GM12878 (cell line): Measurements from ENCODE around the gene SCGB1A1. TPM values are rescaled to one million over a fixed set of nuclear protein-coding genes. Genes with fewer than 3 reads are reported as not detected.

ENCODE experiments used
- ATAC-seq: fragments of 200-7000 bp; cut with Tn5 transposase; 3 replicates; pipeline ENCODE4 v1.9.1; 2020; ENCODE audit warnings: mild to moderate bottlenecking, moderate library complexity
- BruUV-seq: library from RNA; stranded (reverse); fragments of 400-500 nt; replicated peaks from 2 replicates; lab custom pipeline; 2021; lab: Mats Ljungman, UMichigan
- CTCF ChIA-PET: fragments of 300-600 bp; sonication (Branson Sonifier 250); formaldehyde crosslinking; extraction: SDS; loops from one replicate; lab custom pipeline; 2021; ENCODE audit warnings: inconsistent platforms; lab: Yijun Ruan, JAX
- POLR2A ChIA-PET: fragments of 350-600 bp; formaldehyde crosslinking; extraction: SDS; loops from one replicate; lab custom pipeline; 2021; ENCODE audit warnings: inconsistent platforms; lab: Charles Lee
- RAD21 ChIA-PET: fragments of 300-600 bp; sonication (Branson Sonifier 250); formaldehyde crosslinking; loops from one replicate; lab custom pipeline; 2023; ENCODE audit warnings: antibody characterized with exemption; ENCODE audit not compliant: unreplicated experiment; lab: Charles Lee
- SMC1A ChIA-PET: fragments of 300-600 bp; sonication (Branson Sonifier 250); formaldehyde crosslinking; loops from one replicate; lab custom pipeline; 2023; ENCODE audit not compliant: unreplicated experiment, uncharacterized antibody; lab: Charles Lee
- DNase-seq: peaks from one replicate; pipeline ENCODE4 v3.0.0-alpha.2; 2011; ENCODE audit warnings: low read depth, low spot score
- FAIRE-seq: peaks from 3 replicates; lab custom pipeline; 2011; peaks lifted over from hg19 to GRCh38; lab: Jason Lieb, UNC
- H2AFZ ChIP-seq: 2 replicates; pipeline ENCODE4 v1.6.0; 2011; ENCODE audit warnings: low read depth, low read length, control low read depth; ENCODE audit not compliant: control insufficient read depth
- H3K27ac ChIP-seq: 2 replicates; pipeline ENCODE4 v1.5.1; 2011; ENCODE audit warnings: control low read depth; ENCODE audit not compliant: control insufficient read depth, insufficient read depth
- H3K27me3 ChIP-seq, 2 experiments: replicated peaks in 1 of 2; 2 replicates each; pipeline versions ENCODE4 v1.6.0 to v1.6.1; 2011; ENCODE audit warnings: low read length in 1 of 2; ENCODE audit not compliant: control insufficient read depth in 2 of 2, insufficient read depth in 2 of 2
- H3K36me3 ChIP-seq, 2 experiments: 2 replicates each; pipeline ENCODE4 v1.5.1; 2011; ENCODE audit warnings: low read length in 1 of 2; ENCODE audit not compliant: control insufficient read depth in 2 of 2, insufficient read depth in 2 of 2
- H3K4me1 ChIP-seq: 2 replicates; pipeline ENCODE4 v1.6.1; 2011; ENCODE audit warnings: mild to moderate bottlenecking, low read length, moderate library complexity, mixed read lengths; ENCODE audit not compliant: control insufficient read depth, insufficient read depth
- H3K4me2 ChIP-seq: 2 replicates; pipeline ENCODE4 v1.6.0; 2011; ENCODE audit warnings: control low read depth; ENCODE audit not compliant: control insufficient read depth, insufficient read depth
- H3K4me3 ChIP-seq: fragments of 200-600 bp; sonication (generic); 2 replicates; pipeline ENCODE4 v1.5.1; 2016
- H3K79me2 ChIP-seq: 2 replicates; pipeline ENCODE4 v1.6.0; 2011; ENCODE audit warnings: low read length; ENCODE audit not compliant: control insufficient read depth, insufficient read depth
- H3K9ac ChIP-seq: 2 replicates; pipeline ENCODE4 v1.8.0; 2011; ENCODE audit warnings: low read length, control low read depth, mixed read lengths; ENCODE audit not compliant: control insufficient read depth, insufficient read depth
- H3K9me3 ChIP-seq: replicated peaks from 3 replicates; pipeline ENCODE4 v1.5.1; 2011; ENCODE audit warnings: mild to moderate bottlenecking, low read length; ENCODE audit not compliant: control insufficient read depth, insufficient read depth
- H4K20me1 ChIP-seq: 2 replicates; pipeline ENCODE4 v1.6.0; 2011; ENCODE audit not compliant: control insufficient read depth, insufficient read depth
- BCL11A ChIP-seq: IDR thresholded peaks from 2 replicates; pipeline ENCODE4 v1.6.1; 2011; ENCODE audit warnings: low read depth, low read length
- CHD2 ChIP-seq: IDR thresholded peaks from 2 replicates; pipeline ENCODE4 v1.6.1; 2011; ENCODE audit warnings: low read depth, low read length, improper control_type of control experiment, borderline replicate concordance
- EED ChIP-seq: sonication (generic); IDR thresholded peaks from 2 replicates; pipeline ENCODE4 v1.6.1; 2016; ENCODE audit warnings: antibody characterized with exemption, low read depth
- ETV6 ChIP-seq, 2 experiments: fragments of 450-650 bp in 1 of 2; IDR thresholded peaks in 1 of 2; conservative IDR thresholded peaks in 1 of 2; 2 replicates each; pipeline ENCODE4 v1.6.1; 2014; ENCODE audit warnings: antibody characterized with exemption in 1 of 2, borderline replicate concordance in 1 of 2, low read depth in 1 of 2, mild to moderate bottlenecking in 1 of 2, moderate library complexity in 1 of 2
- LARP7 ChIP-seq: fragments of 450-650 bp; IDR thresholded peaks from 2 replicates; pipeline ENCODE4 v1.6.1; 2017; ENCODE audit warnings: mild to moderate bottlenecking
- NR2F1 ChIP-seq: fragments of 450-650 bp; conservative IDR thresholded peaks from 2 replicates; pipeline ENCODE4 v1.6.1; 2017; ENCODE audit warnings: mild to moderate bottlenecking
- POU2F2 ChIP-seq: IDR thresholded peaks from 3 replicates; pipeline ENCODE4 v1.6.1; 2011; ENCODE audit warnings: low read depth, mild to moderate bottlenecking, low read length, borderline replicate concordance
- RBBP5 ChIP-seq: fragments of 200-600 bp; sonication (generic); conservative IDR thresholded peaks from 2 replicates; pipeline ENCODE4 v1.6.1; 2016
- SREBF2 ChIP-seq: IDR thresholded peaks from 2 replicates; pipeline ENCODE4 v1.6.1; 2012; ENCODE audit warnings: mild to moderate bottlenecking, low read length
- STAT1 ChIP-seq: fragments of 450-650 bp; conservative IDR thresholded peaks from 2 replicates; pipeline ENCODE4 v1.6.1; 2014; ENCODE audit warnings: antibody characterized with exemption, mild to moderate bottlenecking
- SUPT20H ChIP-seq: IDR thresholded peaks from 2 replicates; pipeline ENCODE4 v1.6.1; 2011; ENCODE audit warnings: low read depth, mild to moderate bottlenecking, low read length, moderate library complexity, borderline replicate concordance; ENCODE audit not compliant: control insufficient read depth
- WGBS: methylation state at CpG from one replicate; pipeline ENCODE4 v1.1.6; 2016; ENCODE audit warnings: low lambda C conversion rate; ENCODE audit not compliant: insufficient replicate concordance, insufficient coverage; ENCODE audit errors: missing lambda C conversion rate; 5-methylcytosine and 5-hydroxymethylcytosine counted together
- in situ Hi-C: fragments of 300-500 bp; cut with MboI; formaldehyde crosslinking; loops from 9 replicates; pipeline ENCODE4 v1.14.3; 2018; ENCODE audit warnings: mixed read lengths
- intact Hi-C: fragments of 100-400 bp; cut with micrococcal nuclease; formaldehyde crosslinking; loops from one replicate; pipeline ENCODE4 v1.14.2; 2022; ENCODE audit not compliant: unreplicated experiment
- polyA plus RNA-seq, 11 experiments: library from polyadenylated mRNA; depleted of rRNA in 4 of 11; unstranded in 6 of 11; stranded (reverse) in 5 of 11; fragments of >200 nt; fragmentation: Nextera tagmentation in 4 of 11; fragmentation: Illumina TruSeq in 1 of 11; extraction: Ambion mirVana in 4 of 11; extraction: Trizol in 1 of 11; gene quantifications; 1 replicate in 1 of 11; 2 replicates in 10 of 11; pipeline versions ENCODE4 v1.2.1 to v1.2.3, GENCODE V29; 2011 to 2016; ENCODE audit warnings: inconsistent platforms in 2 of 11, missing spikeins in 2 of 11, low read depth in 1 of 11
- total RNA-seq, 4 experiments: library from RNA; depleted of rRNA in 3 of 4; stranded (reverse); fragments of >200 nt in 3 of 4; fragmentation: Illumina TruSeq in 1 of 4; extraction: Trizol in 1 of 4; gene quantifications; 2 replicates each; pipeline versions ENCODE4 v1.2.1 to v1.2.3, GENCODE V29; 2013 to 2021
- TF ChIP-seq, protein P1 (sequence below): fragments of 150-350 bp; IDR thresholded peaks from 2 replicates; pipeline ENCODE4 v1.6.1; 2016; ENCODE audit warnings: low read depth, low read length
- TF ChIP-seq, protein P2 (sequence below): fragments of 450-650 bp; IDR thresholded peaks from 2 replicates; pipeline ENCODE4 v1.6.1; 2017; ENCODE audit warnings: mild to moderate bottlenecking, low read depth, inconsistent platforms; ENCODE audit not compliant: poor library complexity, severe bottlenecking
- TF ChIP-seq, protein P3 (sequence below): IDR thresholded peaks from 2 replicates; pipeline ENCODE4 v1.6.1; 2012; ENCODE audit warnings: low read depth, low read length, improper control_type of control experiment
- TF ChIP-seq, protein P4 (sequence below): IDR thresholded peaks from 2 replicates; pipeline ENCODE4 v1.6.1; 2011; ENCODE audit warnings: low read depth, low read length, improper control_type of control experiment, borderline replicate concordance

The SCGB1A1 gene
- total and polyA plus RNA-seq, 10 of the 15 experiments (the other 5 are each of a cell fraction or from before 2014, with no cell fraction given), result not detected

DNA sequence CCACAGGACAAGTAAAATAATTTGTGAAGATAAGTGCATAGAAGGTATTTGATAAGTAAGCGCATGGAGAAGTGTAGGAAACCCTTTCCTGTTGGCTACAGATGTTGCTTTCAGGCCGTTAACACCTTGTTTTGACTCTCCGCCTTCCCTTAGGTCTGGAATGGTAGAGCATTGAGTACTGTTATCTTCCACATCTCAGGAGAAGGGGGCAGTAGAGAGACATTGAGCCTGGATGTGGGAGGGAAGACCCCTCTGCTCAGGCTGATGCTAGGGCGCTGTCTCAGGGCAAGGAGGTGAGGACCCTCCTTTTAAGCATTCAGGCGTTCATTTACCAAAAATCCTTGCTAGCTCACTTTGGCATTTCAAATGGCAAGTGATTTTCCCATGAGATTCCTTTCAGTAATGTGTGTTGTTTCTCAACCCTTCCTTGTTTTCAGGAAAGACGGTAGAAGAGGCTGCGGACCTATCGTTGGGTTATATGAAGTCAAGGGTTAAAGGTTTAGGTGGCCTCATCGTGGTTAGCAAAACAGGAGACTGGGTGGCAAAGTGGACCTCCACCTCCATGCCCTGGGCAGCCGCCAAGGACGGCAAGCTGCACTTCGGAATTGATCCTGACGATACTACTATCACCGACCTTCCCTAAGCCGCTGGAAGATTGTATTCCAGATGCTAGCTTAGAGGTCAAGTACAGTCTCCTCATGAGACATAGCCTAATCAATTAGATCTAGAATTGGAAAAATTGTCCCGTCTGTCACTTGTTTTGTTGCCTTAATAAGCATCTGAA is 27.0 kb upstream of the SCGB1A1 start:
- FAIRE-seq, result no peak
- in situ Hi-C loops, result no loop called here
- H3K27me3 ChIP-seq, result no peaks in the 10 kb centered on the region
- TF ChIP-seq POU2F2, result no peak
- TF ChIP-seq SREBF2, result no peak
- no peak for TF ChIP-seq RBBP5
- no peak for TF ChIP-seq CHD2
- TF ChIP-seq ETV6 (conservative IDR thresholded peaks at IDR 0.05 in 1 of 2, IDR thresholded peaks at IDR 0.05 in 1 of 2; ENCODE audit: borderline replicate concordance in 1 of 2, low read depth in 1 of 2), result no peak
- TF ChIP-seq BCL11A, result no peak
- TF ChIP-seq, protein P1, sequence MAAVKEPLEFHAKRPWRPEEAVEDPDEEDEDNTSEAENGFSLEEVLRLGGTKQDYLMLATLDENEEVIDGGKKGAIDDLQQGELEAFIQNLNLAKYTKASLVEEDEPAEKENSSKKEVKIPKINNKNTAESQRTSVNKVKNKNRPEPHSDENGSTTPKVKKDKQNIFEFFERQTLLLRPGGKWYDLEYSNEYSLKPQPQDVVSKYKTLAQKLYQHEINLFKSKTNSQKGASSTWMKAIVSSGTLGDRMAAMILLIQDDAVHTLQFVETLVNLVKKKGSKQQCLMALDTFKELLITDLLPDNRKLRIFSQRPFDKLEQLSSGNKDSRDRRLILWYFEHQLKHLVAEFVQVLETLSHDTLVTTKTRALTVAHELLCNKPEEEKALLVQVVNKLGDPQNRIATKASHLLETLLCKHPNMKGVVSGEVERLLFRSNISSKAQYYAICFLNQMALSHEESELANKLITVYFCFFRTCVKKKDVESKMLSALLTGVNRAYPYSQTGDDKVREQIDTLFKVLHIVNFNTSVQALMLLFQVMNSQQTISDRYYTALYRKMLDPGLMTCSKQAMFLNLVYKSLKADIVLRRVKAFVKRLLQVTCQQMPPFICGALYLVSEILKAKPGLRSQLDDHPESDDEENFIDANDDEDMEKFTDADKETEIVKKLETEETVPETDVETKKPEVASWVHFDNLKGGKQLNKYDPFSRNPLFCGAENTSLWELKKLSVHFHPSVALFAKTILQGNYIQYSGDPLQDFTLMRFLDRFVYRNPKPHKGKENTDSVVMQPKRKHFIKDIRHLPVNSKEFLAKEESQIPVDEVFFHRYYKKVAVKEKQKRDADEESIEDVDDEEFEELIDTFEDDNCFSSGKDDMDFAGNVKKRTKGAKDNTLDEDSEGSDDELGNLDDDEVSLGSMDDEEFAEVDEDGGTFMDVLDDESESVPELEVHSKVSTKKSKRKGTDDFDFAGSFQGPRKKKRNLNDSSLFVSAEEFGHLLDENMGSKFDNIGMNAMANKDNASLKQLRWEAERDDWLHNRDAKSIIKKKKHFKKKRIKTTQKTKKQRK, result no peak
- no peak for TF ChIP-seq EED
- no peak for TF ChIP-seq SUPT20H
- TF ChIP-seq NR2F1, result no peak
- TF ChIP-seq, protein P2, sequence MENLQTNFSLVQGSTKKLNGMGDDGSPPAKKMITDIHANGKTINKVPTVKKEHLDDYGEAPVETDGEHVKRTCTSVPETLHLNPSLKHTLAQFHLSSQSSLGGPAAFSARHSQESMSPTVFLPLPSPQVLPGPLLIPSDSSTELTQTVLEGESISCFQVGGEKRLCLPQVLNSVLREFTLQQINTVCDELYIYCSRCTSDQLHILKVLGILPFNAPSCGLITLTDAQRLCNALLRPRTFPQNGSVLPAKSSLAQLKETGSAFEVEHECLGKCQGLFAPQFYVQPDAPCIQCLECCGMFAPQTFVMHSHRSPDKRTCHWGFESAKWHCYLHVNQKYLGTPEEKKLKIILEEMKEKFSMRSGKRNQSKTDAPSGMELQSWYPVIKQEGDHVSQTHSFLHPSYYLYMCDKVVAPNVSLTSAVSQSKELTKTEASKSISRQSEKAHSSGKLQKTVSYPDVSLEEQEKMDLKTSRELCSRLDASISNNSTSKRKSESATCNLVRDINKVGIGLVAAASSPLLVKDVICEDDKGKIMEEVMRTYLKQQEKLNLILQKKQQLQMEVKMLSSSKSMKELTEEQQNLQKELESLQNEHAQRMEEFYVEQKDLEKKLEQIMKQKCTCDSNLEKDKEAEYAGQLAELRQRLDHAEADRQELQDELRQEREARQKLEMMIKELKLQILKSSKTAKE, result no peak
- TF ChIP-seq STAT1, result no peak
- TF ChIP-seq, protein P3, sequence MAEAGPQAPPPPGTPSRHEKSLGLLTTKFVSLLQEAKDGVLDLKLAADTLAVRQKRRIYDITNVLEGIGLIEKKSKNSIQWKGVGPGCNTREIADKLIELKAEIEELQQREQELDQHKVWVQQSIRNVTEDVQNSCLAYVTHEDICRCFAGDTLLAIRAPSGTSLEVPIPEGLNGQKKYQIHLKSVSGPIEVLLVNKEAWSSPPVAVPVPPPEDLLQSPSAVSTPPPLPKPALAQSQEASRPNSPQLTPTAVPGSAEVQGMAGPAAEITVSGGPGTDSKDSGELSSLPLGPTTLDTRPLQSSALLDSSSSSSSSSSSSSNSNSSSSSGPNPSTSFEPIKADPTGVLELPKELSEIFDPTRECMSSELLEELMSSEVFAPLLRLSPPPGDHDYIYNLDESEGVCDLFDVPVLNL, result no peak
- TF ChIP-seq, protein P4, sequence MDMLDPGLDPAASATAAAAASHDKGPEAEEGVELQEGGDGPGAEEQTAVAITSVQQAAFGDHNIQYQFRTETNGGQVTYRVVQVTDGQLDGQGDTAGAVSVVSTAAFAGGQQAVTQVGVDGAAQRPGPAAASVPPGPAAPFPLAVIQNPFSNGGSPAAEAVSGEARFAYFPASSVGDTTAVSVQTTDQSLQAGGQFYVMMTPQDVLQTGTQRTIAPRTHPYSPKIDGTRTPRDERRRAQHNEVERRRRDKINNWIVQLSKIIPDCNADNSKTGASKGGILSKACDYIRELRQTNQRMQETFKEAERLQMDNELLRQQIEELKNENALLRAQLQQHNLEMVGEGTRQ, result no peak
- no peak for TF ChIP-seq LARP7

More for the DNA sequence above, 27.0 kb upstream of the SCGB1A1 start:
- H3K9ac ChIP-seq, result no peak overlapping the region
- H3K9me3 ChIP-seq, result no peaks in the 10 kb centered on the region
- POLR2A ChIA-PET, result interaction anchor here (0.8 kb wide), 1 partner anchor 30 kb away, joined by 3 read pairs; no protein-coding TSS in a partner anchor
- DNase-seq (no peak), ATAC-seq (no peak)
- no peaks in the 10 kb centered on the region for H3K36me3 ChIP-seq
- no peak overlapping the region for H2AFZ ChIP-seq
- SMC1A ChIA-PET, result interaction anchor here (1.2 to 1.7 kb wide), 3 partner anchors 12 to 33 kb away, joined by 3 to 5 read pairs (median 4); no protein-coding TSS in a partner anchor
- H3K4me2 ChIP-seq, result no peak overlapping the region
- no peak overlapping the region for H3K27ac ChIP-seq
- WGBS, result 64% methylated on average over 16 of the region's 16 CpGs
- no peaks in the 10 kb centered on the region for H4K20me1 ChIP-seq
- H3K79me2 ChIP-seq, result no peaks in the 10 kb centered on the region
- no TSS peak for BruUV-seq
- no peaks in the 10 kb centered on the region; the same call in 1 of the 2 replicates for H3K4me1 ChIP-seq
- intact Hi-C loops, result loop anchor here (10.0 kb wide), 1 partner anchor 473 kb away; no protein-coding TSS in a partner anchor
- CTCF ChIA-PET, result interaction anchor here (0.9 to 4.8 kb wide), 3 partner anchors 10 to 151 kb away, joined by 4 to 33 read pairs (median 13); partner anchors contain the start of gene ASRGL1
- no peak overlapping the region for H3K4me3 ChIP-seq
- RAD21 ChIA-PET, result interaction anchor here (1.3 to 1.7 kb wide), 2 partner anchors 10 to 166 kb away, joined by 3 to 4 read pairs; no protein-coding TSS in a partner anchor
